Endothelial cell of umbilical vein (primary cell): ENCODE data around the gene MED12L. TPM values are rescaled to one million over a fixed set of nuclear protein-coding genes. Genes with fewer than 3 reads are reported as not detected.

ENCODE experiments used
- BruUV-seq: library from RNA; stranded (reverse); fragments of 400-500 nt; replicated peaks from 2 replicates; lab custom pipeline; 2021; lab: Mats Ljungman, UMichigan
- CTCF ChIA-PET: fragments of 300-600, 350-600 bp; sonication (Branson Sonifier 250); formaldehyde crosslinking; loops from one replicate; lab custom pipeline; 2021; ENCODE audit warnings: antibody characterized with exemption, inconsistent platforms; lab: Charles Lee
- POLR2A ChIA-PET: fragments of 300-600, 350-600 bp; sonication (Branson Sonifier 250); formaldehyde crosslinking; loops from one replicate; lab custom pipeline; 2021; ENCODE audit warnings: antibody characterized with exemption, inconsistent platforms; lab: Charles Lee
- DNase-seq: peaks from one replicate; pipeline ENCODE4 v3.0.0-alpha.2; 2011; ENCODE audit warnings: low read depth, low spot score
- FAIRE-seq: peaks from 2 replicates; lab custom pipeline; 2011; peaks lifted over from hg19 to GRCh38; lab: Jason Lieb, UNC
- H2AFZ ChIP-seq: 2 replicates; pipeline ENCODE4 v1.6.0; 2012; ENCODE audit warnings: low read depth, low read length, control low read depth, inconsistent platforms
- H3K27ac ChIP-seq: 2 replicates; pipeline ENCODE4 v1.5.1; 2011; ENCODE audit warnings: low read depth, mild to moderate bottlenecking, control low read depth, low read length, moderate library complexity; ENCODE audit not compliant: insufficient read depth
- H3K27me3 ChIP-seq, 2 experiments: 2 replicates each; pipeline versions ENCODE4 v1.6.0 to v1.6.1; 2011; ENCODE audit warnings: low read length in 2 of 2, mixed read lengths in 1 of 2; ENCODE audit not compliant: control insufficient read depth in 2 of 2, insufficient read depth in 2 of 2
- H3K36me3 ChIP-seq, 2 experiments: 2 replicates in 1 of 2; 3 replicates in 1 of 2; pipeline ENCODE4 v1.5.1; 2011; ENCODE audit warnings: low read length in 2 of 2, mild to moderate bottlenecking in 1 of 2, moderate library complexity in 1 of 2; ENCODE audit not compliant: control insufficient read depth in 2 of 2, insufficient read depth in 2 of 2; ENCODE audit errors: extremely low read depth in 1 of 2
- H3K4me1 ChIP-seq: 3 replicates; pipeline ENCODE4 v1.5.1; 2011; ENCODE audit warnings: mild to moderate bottlenecking, low read length; ENCODE audit not compliant: control insufficient read depth, insufficient read depth; ENCODE audit errors: extremely low read depth
- H3K4me2 ChIP-seq: 2 replicates; pipeline ENCODE4 v1.6.1; 2011; ENCODE audit warnings: low read length, control low read depth, mixed read lengths; ENCODE audit not compliant: insufficient read depth
- H3K4me3 ChIP-seq, 3 experiments: fragments of 200-600 bp in 1 of 3; sonication (generic), shearing (Covaris generic) in 1 of 3; replicated peaks in 1 of 3; 2 replicates each; pipeline ENCODE4 v1.5.1; 2011 to 2016; ENCODE audit warnings: control low read depth in 3 of 3, low read length in 3 of 3, mild to moderate bottlenecking in 2 of 3, inconsistent platforms in 1 of 3, low read depth in 1 of 3, moderate library complexity in 1 of 3; ENCODE audit not compliant: insufficient read depth in 1 of 3
- H3K79me2 ChIP-seq: 2 replicates; pipeline ENCODE4 v1.6.0; 2012; ENCODE audit warnings: low read length, inconsistent platforms; ENCODE audit not compliant: control insufficient read depth, insufficient read depth
- H3K9ac ChIP-seq: replicated peaks from 2 replicates; pipeline ENCODE3; 2011; ENCODE audit warnings: low read length, control low read depth; ENCODE audit not compliant: insufficient read depth; ENCODE audit errors: extremely low read depth
- H3K9me1 ChIP-seq: replicated peaks from 3 replicates; pipeline ENCODE4 v1.6.0; 2011; ENCODE audit warnings: mild to moderate bottlenecking, low read length; ENCODE audit not compliant: control insufficient read depth, insufficient read depth; ENCODE audit errors: extremely low read depth
- H3K9me3 ChIP-seq: replicated peaks from 2 replicates; pipeline ENCODE4 v1.5.1; 2012; ENCODE audit warnings: low read length, inconsistent platforms; ENCODE audit not compliant: control insufficient read depth, insufficient read depth
- H4K20me1 ChIP-seq: replicated peaks from 2 replicates; pipeline ENCODE3; 2011; ENCODE audit warnings: mild to moderate bottlenecking, low read length; ENCODE audit not compliant: control insufficient read depth, insufficient read depth; ENCODE audit errors: extremely low read depth
- FOS ChIP-seq: IDR thresholded peaks from 2 replicates; pipeline ENCODE4 v1.6.1; 2011; ENCODE audit warnings: mild to moderate bottlenecking, low read length, moderate library complexity, borderline replicate concordance; ENCODE audit not compliant: insufficient read depth
- GATA2 ChIP-seq: IDR thresholded peaks from 2 replicates; pipeline ENCODE4 v1.7.0; 2011; ENCODE audit warnings: low read depth, mild to moderate bottlenecking, moderate library complexity, mixed read lengths, low read length; ENCODE audit not compliant: insufficient read length, insufficient read depth
- dilution Hi-C: fragments of 300-500 bp; cut with MboI; formaldehyde crosslinking; loops from one replicate; pipeline ENCODE4 v1.15.0; 2019; ENCODE audit warnings: low sequenced_read_pairs; ENCODE audit not compliant: extremely low pct_ligation_motif_present
- intact Hi-C: fragments of 100-400 bp; cut with micrococcal nuclease; formaldehyde crosslinking; loops from one replicate; pipeline ENCODE4 v1.10.0; 2022
- polyA plus RNA-seq, 4 experiments: library from polyadenylated mRNA; depleted of rRNA in 3 of 4; stranded (reverse) in 3 of 4; unstranded in 1 of 4; fragments of >200 nt; gene quantifications; 2 replicates each; pipeline versions ENCODE4 v1.2.1 to v1.2.3, GENCODE V29; 2011 to 2012; ENCODE audit warnings: missing spikeins in 1 of 4
- total RNA-seq: library from RNA; stranded (reverse); gene quantifications from 2 replicates; pipeline ENCODE4 v1.2.3, GENCODE V29; 2021

MED12L gene
- total and polyA plus RNA-seq, 2 donors (not counting 3 experiments of a cell fraction or from before 2014, with no cell fraction given) = 0.03 to 0.27 TPM

GRCh38 chr3:151268267-151269235, 183.1 kb downstream of the MED12L start:
- Histone ChIP-seq H3K4me2 (no peak overlapping the region), H3K36me3 (no peaks in the 10 kb centered on the region), H3K79me2 (no peaks in the 10 kb centered on the region), H3K9me1 (no peaks in the 10 kb centered on the region), H3K9me3 (no peaks in the 10 kb centered on the region), H3K27ac (no peak overlapping the region), H3K4me1 (no peaks in the 10 kb centered on the region), H2AFZ (no peak overlapping the region), H3K9ac (no peak overlapping the region), H4K20me1 (no peaks in the 10 kb centered on the region), H3K4me3 (no peak overlapping the region), H3K27me3 (peaks cover 2 to 4% of the 10 kb centered on the region in 2 experiments)
- ChIA-PET POLR2A (no interaction called here), CTCF (interaction anchor here (0.6 to 1.5 kb wide), 7 partner anchors 9 to 115 kb away, joined by 3 to 8 read pairs (median 4); no protein-coding TSS in a partner anchor)
- DNase-seq (no peak), FAIRE-seq (no peak)
- intact Hi-C loops (no loop called here), dilution Hi-C loops (no loop called here)
- no peak for TF ChIP-seq FOS
- no TSS peak for BruUV-seq

- intact Hi-C loops (no loop called here), dilution Hi-C loops (no loop called here)
- ChIA-PET CTCF (no interaction called here), POLR2A (no interaction called here)
- H4K20me1 ChIP-seq = no peaks in the 10 kb centered on the region
- no peak for FAIRE-seq
- no peaks in the 10 kb centered on the region for H3K9me1 ChIP-seq
- H3K27me3 ChIP-seq = peaks cover 2 to 4% of the 10 kb centered on the region in 2 experiments
- DNase-seq = no peak
- H3K9me3 ChIP-seq = no peaks in the 10 kb centered on the region
- H3K79me2 ChIP-seq = no peaks in the 10 kb centered on the region
- BruUV-seq = no TSS peak
- H2AFZ ChIP-seq = no peak overlapping the region
- H3K4me3 ChIP-seq = no peak overlapping the region
- no peak overlapping the region for H3K27ac ChIP-seq
- H3K4me2 ChIP-seq = no peak overlapping the region
- H3K9ac ChIP-seq = no peak overlapping the region
- no peaks in the 10 kb centered on the region for H3K36me3 ChIP-seq
- TF ChIP-seq GATA2 = no peak
- no peaks in the 10 kb centered on the region for H3K4me1 ChIP-seq
Measured at GRCh38 chr3:151269631-151270030, 184.2 kb downstream of the MED12L start.
